T-helper 9 cell (primary cell): ENCODE results near the gene RHOA.

Experiments
- DNase-seq: peaks from one replicate; pipeline ENCODE4 v3.0.0-alpha.2; 2020
- total RNA-seq, 2 donors: gene quantifications; one replicate each; lab custom pipeline; 2026; lab: John Stamatoyannopoulos, UW

The RHOA gene
- total RNA-seq: 171 to 180 reads per million in 2 donors

- peak; percentile 98 for DNase-seq
Observed at GRCh38 chr3:49411968-49412631, at the start of gene RHOA, which contains the start of gene TCTA. RHOA (minus strand) TSS chr3:49411976; CDS start chr3:49375589, 36,387 bp downstream. TCTA (plus strand) TSS chr3:49412423; CDS start chr3:49412427, 4 bp downstream.

- DNase-seq: no peak
Observed at GRCh38 chr3:49460956-49461355, 49.2 kb upstream of the RHOA start.

GRCh38 chr3:49460188-49460890 lies 48.6 kb upstream of the RHOA start:
- no peak for DNase-seq

- no peak for DNase-seq
Observed at GRCh38 chr3:49456466-49456865, 44.7 kb upstream of the RHOA start.

- no peak for DNase-seq
Observed at GRCh38 chr3:49454898-49455681, 43.3 kb upstream of the RHOA start.

GRCh38 chr3:49454458-49454857 lies 42.7 kb upstream of the RHOA start:
- DNase-seq: no peak

GRCh38 chr3:49453621-49454020 lies 41.8 kb upstream of the RHOA start:
- DNase-seq: no peak

- no peak for DNase-seq
Observed at GRCh38 chr3:49445391-49445790, 33.6 kb upstream of the RHOA start.

GRCh38 chr3:49434731-49435130 lies 23.0 kb upstream of the RHOA start:
- no peak for DNase-seq

- DNase-seq: no peak
Observed at GRCh38 chr3:49428752-49429080, 16.9 kb upstream of the RHOA start.

- DNase-seq: no peak
Observed at GRCh38 chr3:49427586-49427985, 15.8 kb upstream of the RHOA start.

GRCh38 chr3:49424816-49425215 lies 13.0 kb upstream of the RHOA start:
- DNase-seq: no peak

- DNase-seq: no peak
Observed at GRCh38 chr3:49422379-49423248, 10.8 kb upstream of the RHOA start, which contains the start of gene AMT. AMT (minus strand) TSS chr3:49422473; CDS start chr3:49422450, 23 bp downstream.

- DNase-seq: no peak
Observed at GRCh38 chr3:49421890-49422378, 10.2 kb upstream of the RHOA start.

GRCh38 chr3:49417516-49418120 lies 5.8 kb upstream of the RHOA start:
- DNase-seq: no peak

- no peak for DNase-seq
Observed at GRCh38 chr3:49416867-49417266, 5.1 kb upstream of the RHOA start.

- peak; percentile 50 for DNase-seq
Observed at GRCh38 chr3:49415931-49416601, 4.3 kb upstream of the RHOA start.

GRCh38 chr3:49414753-49415152 lies 3.0 kb upstream of the RHOA start:
- no peak for DNase-seq

- DNase-seq: no peak
Observed at GRCh38 chr3:49413338-49413734, 1.6 kb upstream of the RHOA start.

- DNase-seq: no peak
Observed at GRCh38 chr3:49412632-49413337, 1.0 kb upstream of the RHOA start.

- DNase-seq: peak; percentile 43
Observed at GRCh38 chr3:49411535-49411967, 225 bp downstream of the RHOA start.
